NB4 (cell line): ENCODE data around the gene AKR1B1.

Experiments used
- DNase-seq: peaks from one replicate; pipeline ENCODE4 v3.0.0; 2010; ENCODE audit warnings: low read depth
- H3K4me3 ChIP-seq: one replicate; pipeline ENCODE4 v1.5.1; 2011; ENCODE audit warnings: mild to moderate bottlenecking, low read depth, low read length, moderate library complexity
- CTCF ChIP-seq: IDR thresholded peaks from one replicate; pipeline ENCODE4 v1.5.1; 2012; ENCODE audit warnings: low read depth, low read length
- MAX ChIP-seq: IDR thresholded peaks from 2 replicates; pipeline ENCODE4 v1.6.1; 2011; ENCODE audit warnings: low read depth, low read length
- MYC ChIP-seq: IDR thresholded peaks from 2 replicates; pipeline ENCODE4 v1.6.1; 2011; ENCODE audit warnings: low read depth, low read length
- POLR2A ChIP-seq: IDR thresholded peaks from 2 replicates; pipeline ENCODE4 v1.6.1; 2011; ENCODE audit warnings: mild to moderate bottlenecking; ENCODE audit not compliant: insufficient read length; ENCODE audit errors: extremely low read depth

Gene AKR1B1

GRCh38 chr7:134442441-134443220, 16.3 kb downstream of the AKR1B1 start:
- H3K4me3 ChIP-seq = no peak overlapping the region
- TF ChIP-seq MAX (no peak), POLR2A (no peak), MYC (no peak), CTCF (no peak)
- no peak for DNase-seq

GRCh38 chr7:134441264-134441663, 17.6 kb downstream of the AKR1B1 start:
- H3K4me3 ChIP-seq = no peak overlapping the region
- no peak for DNase-seq
- TF ChIP-seq MAX = no peak
- TF ChIP-seq MYC = no peak
- no peak for TF ChIP-seq POLR2A
- TF ChIP-seq CTCF = no peak

- no peak overlapping the region for H3K4me3 ChIP-seq
- DNase-seq = no peak
- TF ChIP-seq MYC (no peak), MAX (no peak), POLR2A (no peak)
Observed at GRCh38 chr7:134440476-134440875, 18.4 kb downstream of the AKR1B1 start.

GRCh38 chr7:134440067-134440466, 18.8 kb downstream of the AKR1B1 start:
- no peak for TF ChIP-seq CTCF
- no peak for TF ChIP-seq MYC
- H3K4me3 ChIP-seq = no peak overlapping the region
- DNase-seq = no peak

GRCh38 chr7:134438946-134439345, 20.0 kb downstream of the AKR1B1 start:
- DNase-seq = no peak
- TF ChIP-seq POLR2A (no peak), CTCF (no peak), MYC (no peak), MAX (no peak)
- H3K4me3 ChIP-seq = no peak overlapping the region

- no peak for DNase-seq
- TF ChIP-seq CTCF = no peak
- TF ChIP-seq POLR2A = no peak
- TF ChIP-seq MYC = no peak
- TF ChIP-seq MAX = no peak
- no peak overlapping the region for H3K4me3 ChIP-seq
Observed at GRCh38 chr7:134435161-134435920, 23.6 kb downstream of the AKR1B1 start.
